Heart right ventricle (tissue), 16 donors: ENCODE measurements around the gene SLC30A2. TPM values are rescaled to one million over a fixed set of nuclear protein-coding genes. Genes with fewer than 3 reads are reported as not detected.

Experiments used
- ATAC-seq, 8 donors: fragments of 200-7000 bp; cut with Tn5 transposase; one replicate each; pipeline ENCODE4 v1.9.1; 2020; ENCODE audit warnings: mild to moderate bottlenecking in 8 of 8, moderate library complexity in 8 of 8, moderate number of reproducible peaks in 1 of 8
- DNase-seq, 2 donors: peaks; one replicate each; pipeline ENCODE4 v3.0.0-alpha.2; 2020
- H3K27ac ChIP-seq, 10 donors: fragments of 200-600 bp; sonication (generic) in 2 of 10; one replicate each; pipeline versions ENCODE4 v1.5.0 to v1.8.0; 2020 to 2022; ENCODE audit warnings: mild to moderate bottlenecking in 3 of 10
- H3K27me3 ChIP-seq, 7 donors: fragments of 200-600 bp; one replicate each; pipeline ENCODE4 v1.8.0; 2021 to 2022; ENCODE audit warnings: mild to moderate bottlenecking in 2 of 7
- H3K36me3 ChIP-seq, 9 donors: fragments of 200-600 bp; sonication (generic) in 1 of 9; one replicate each; pipeline versions ENCODE4 v1.5.0 to v1.8.0; 2020 to 2022; ENCODE audit warnings: mild to moderate bottlenecking in 2 of 9
- H3K4me1 ChIP-seq, 9 donors: fragments of 200-600 bp; sonication (generic) in 1 of 9; one replicate each; pipeline versions ENCODE4 v1.5.0 to v1.8.0; 2020 to 2022; ENCODE audit warnings: mild to moderate bottlenecking in 4 of 9
- H3K4me3 ChIP-seq, 10 donors: fragments of 200-600 bp; sonication (generic) in 2 of 10; one replicate each; pipeline versions ENCODE4 v1.5.0 to v1.8.0; 2020 to 2022; ENCODE audit warnings: mild to moderate bottlenecking in 7 of 10, moderate library complexity in 2 of 10
- H3K9me3 ChIP-seq, 11 donors: fragments of 200-600 bp in 10 of 11; sonication (generic) in 2 of 11; one replicate each; pipeline versions ENCODE4 v1.5.0 to v1.8.0; 2013 to 2022; ENCODE audit warnings: mild to moderate bottlenecking in 2 of 11, control low read depth in 1 of 11, moderate library complexity in 1 of 11
- WGBS, 2 donors: extraction: QIAGEN DNeasy Blood & Tissue Kit; methylation state at CpG; one replicate each; pipeline ENCODE4 v1.1.7; 2013; ENCODE audit warnings: inconsistent platforms in 1 of 2; 5-methylcytosine and 5-hydroxymethylcytosine counted together
- intact Hi-C, 10 donors: fragments of 100-400 bp; cut with DNase I; formaldehyde crosslinking; loops; one replicate each; pipeline versions ENCODE4 v1.11.1 to v1.14.2; 2022
- polyA plus RNA-seq, 2 donors: library from polyadenylated mRNA; stranded (reverse); fragments of 200-250 nt; gene quantifications; one replicate each; pipeline ENCODE4 v1.2.3, GENCODE V29; 2013
- total RNA-seq, 10 donors: library from RNA; stranded (reverse); fragmentation: NEBNext Ultra II Directional in 3 of 10; extraction: Animal tissue kit (Norgen Biotek cat#: 25700) in 3 of 10; gene quantifications; one replicate each; pipeline versions ENCODE4 v1.2.1 to v1.2.4, GENCODE V29; 2021 to 2023
- TF ChIP-seq, protein P1 (sequence below), 9 donors: fragments of 200-600 bp; sonication (generic) in 2 of 9; IDR thresholded peaks; one replicate each; pipeline versions ENCODE4 v1.5.0 to v1.8.0; 2021 to 2022; ENCODE audit warnings: antibody characterized with exemption in 9 of 9, mild to moderate bottlenecking in 5 of 9, moderate library complexity in 1 of 9
- donor health status: Arrhythmogenic right ventricular cardiomyopathy.
- donor health status: ischemic (EF 13 %, LVEDD 7.1; RV severe dilation, severe dysfunction).
- donor health status: healthy with polysubstance abuse.
- donor health status: DM: no; HTN: yes; CAD: no.
- donor health status: DM: no; HTN: no; CAD: no.
- donor health status: ischemic (EF 25% LVEDD 6.9; RV normal size, moderate dysfunction).
- donor health status: ischemic (EF 25% LVEDD 5.7; RV mildly dilated, moderate dysfunction).
- donor health status: healthy.
- donor health status: DM: yes; HTN: yes; CAD: no.
- donor health status: Ischemic cardiomyopathy.
- donor health status: ischemic (EF 35%, LVEDD 5.7; RV mildly dilated, moderate dysfunction).
- donor health status: nonischemic (EF 11% LVEDD 7.7; RV severe dilation, severe dysfunction).
- donor health status: DM: yes; HTN: yes; CAD: no.
- donor health status: PGD.
- donor health status: ischemic (EF 29% LVEDD 5.4; RV normal size, mild dysfunction).
- donor health status: nonischemic (EF 23%, LVEDD 6.1; RV moderate dilation, normal function).

Gene SLC30A2
- total and polyA plus RNA-seq, 12 donors = 0.97 to 14.4 (median 6.2) TPM

DNA sequence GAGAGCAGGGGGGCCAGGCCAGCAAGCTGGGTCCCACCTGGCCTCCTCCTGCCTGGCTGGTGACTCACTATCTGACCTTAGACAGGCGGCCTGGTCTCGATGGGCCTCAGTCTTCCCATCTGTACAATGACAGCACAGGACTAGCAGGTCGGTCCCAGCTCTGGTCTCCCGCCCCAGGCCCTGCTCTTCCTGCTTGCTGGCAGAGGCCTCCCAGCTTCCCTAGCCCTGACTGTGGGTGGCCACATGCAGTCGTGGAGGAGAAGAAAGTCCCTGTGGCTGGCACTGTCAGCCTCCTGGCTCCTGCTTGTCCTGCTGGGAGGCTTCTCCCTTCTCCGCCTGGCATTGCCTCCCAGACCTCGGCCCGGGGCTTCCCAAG, 23.5 kb downstream of the SLC30A2 start:
- 50 to 55% methylated on average over 8 of the region's 8 CpGs for WGBS, 2 donors
- no peak for DNase-seq
- Histone ChIP-seq H3K27ac (peak overlapping the region; percentile 34 to 97 (median 84)), H3K27me3 (no peaks in the 10 kb centered on the region), H3K4me1 (peaks cover 9 to 65% (median 38%) of the 10 kb centered on the region in 9 donors), H3K4me3 (peak overlapping the region in 5 of 10 donors; percentile 27 to 49 (median 38)), H3K36me3 (no peaks in the 10 kb centered on the region), H3K9me3 (no peaks in the 10 kb centered on the region)
- intact Hi-C loops = no loop called here
- TF ChIP-seq, protein P1, sequence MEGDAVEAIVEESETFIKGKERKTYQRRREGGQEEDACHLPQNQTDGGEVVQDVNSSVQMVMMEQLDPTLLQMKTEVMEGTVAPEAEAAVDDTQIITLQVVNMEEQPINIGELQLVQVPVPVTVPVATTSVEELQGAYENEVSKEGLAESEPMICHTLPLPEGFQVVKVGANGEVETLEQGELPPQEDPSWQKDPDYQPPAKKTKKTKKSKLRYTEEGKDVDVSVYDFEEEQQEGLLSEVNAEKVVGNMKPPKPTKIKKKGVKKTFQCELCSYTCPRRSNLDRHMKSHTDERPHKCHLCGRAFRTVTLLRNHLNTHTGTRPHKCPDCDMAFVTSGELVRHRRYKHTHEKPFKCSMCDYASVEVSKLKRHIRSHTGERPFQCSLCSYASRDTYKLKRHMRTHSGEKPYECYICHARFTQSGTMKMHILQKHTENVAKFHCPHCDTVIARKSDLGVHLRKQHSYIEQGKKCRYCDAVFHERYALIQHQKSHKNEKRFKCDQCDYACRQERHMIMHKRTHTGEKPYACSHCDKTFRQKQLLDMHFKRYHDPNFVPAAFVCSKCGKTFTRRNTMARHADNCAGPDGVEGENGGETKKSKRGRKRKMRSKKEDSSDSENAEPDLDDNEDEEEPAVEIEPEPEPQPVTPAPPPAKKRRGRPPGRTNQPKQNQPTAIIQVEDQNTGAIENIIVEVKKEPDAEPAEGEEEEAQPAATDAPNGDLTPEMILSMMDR (IDR thresholded peaks at IDR 0.05) = no peak
- ATAC-seq = peak in 4 of 8 donors; percentile 1 to 10 (median 1)

DNA sequence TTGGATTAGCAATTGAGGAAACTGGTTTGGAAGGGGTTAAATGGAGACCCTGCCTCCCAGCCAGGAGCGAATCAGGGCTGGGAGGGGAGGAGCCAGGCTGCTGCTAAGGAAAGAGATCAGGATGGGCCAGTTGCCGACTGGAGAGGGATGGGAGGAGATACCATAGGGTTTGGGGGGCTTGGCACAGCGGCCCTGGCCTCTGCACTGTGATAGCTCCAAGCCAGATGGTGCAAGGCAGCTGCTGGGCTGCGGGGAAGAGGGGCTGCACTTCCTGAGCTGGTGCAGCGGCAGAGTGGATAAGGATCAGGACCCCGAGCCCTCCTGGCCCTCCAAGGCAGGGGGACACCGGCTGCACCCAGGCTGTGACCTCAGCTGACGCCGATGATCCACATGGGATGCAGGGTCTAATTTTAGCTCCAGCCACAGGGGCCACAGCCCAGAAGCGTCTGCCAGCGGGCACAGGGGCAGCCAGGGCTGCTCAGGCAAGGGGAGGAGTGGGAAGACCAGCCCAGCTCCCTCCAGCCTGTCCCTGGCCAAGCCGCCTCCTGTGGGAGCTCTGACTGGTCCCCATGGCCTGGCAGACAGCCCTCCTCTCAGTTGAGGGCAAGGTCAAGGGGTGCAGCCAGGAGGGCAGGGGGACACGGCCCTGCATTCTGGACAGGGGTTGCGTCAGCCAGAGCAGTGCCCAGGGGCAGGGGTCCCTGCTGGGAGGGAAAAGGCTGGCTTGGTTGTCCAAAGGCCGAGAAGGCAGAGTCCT, 24.1 kb downstream of the SLC30A2 start, which contains the start of gene EXTL1:
Gene EXTL1, plus strand, starts transcription at position 129 of the 757 bp plus-strand sequence. CDS start 872 bp downstream, outside the sequence.
- TF ChIP-seq, protein P1 (IDR thresholded peaks at IDR 0.05) = no peak
- ATAC-seq (peak; percentile 79 to 89 (median 82)), DNase-seq (peak; percentile 77 to 79)
- Histone ChIP-seq H3K27me3 (no peaks in the 10 kb centered on the region), H3K4me3 (peak within 1 kb of the TSS in 7 of 10 donors; percentile 26 to 49 (median 45)), H3K27ac (peak within 1 kb of the TSS; percentile 58 to 97 (median 84)), H3K36me3 (no peaks in the 10 kb centered on the region), H3K9me3 (no peaks in the 10 kb centered on the region), H3K4me1 (peaks cover 9 to 71% (median 44%) of the 10 kb centered on the region in 9 donors)
- intact Hi-C loops = no loop called here
- 17 to 28% methylated on average over 15 of the region's 15 CpGs for WGBS, 2 donors

- ATAC-seq (peak in 6 of 8 donors; percentile 1 to 20 (median 11)), DNase-seq (no peak)
- TF ChIP-seq, protein P1 (IDR thresholded peaks at IDR 0.05) = no peak
- Histone ChIP-seq H3K9me3 (no peaks in the 10 kb centered on the region), H3K36me3 (no peaks in the 10 kb centered on the region), H3K4me3 (peak overlapping the region in 6 of 10 donors; percentile 29 to 49 (median 46)), H3K27me3 (no peaks in the 10 kb centered on the region), H3K4me1 (peaks cover 9 to 78% (median 48%) of the 10 kb centered on the region in 9 donors), H3K27ac (peak overlapping the region; percentile 44 to 97 (median 84))
- intact Hi-C loops = no loop called here
- 35 to 49% methylated on average over 6 of the region's 6 CpGs for WGBS, 2 donors
Measured at GRCh38 chr1:26020941-26021646, 24.8 kb downstream of the SLC30A2 start.

GRCh38 chr1:26020330-26020768, 25.6 kb downstream of the SLC30A2 start:
- Histone ChIP-seq H3K36me3 (no peaks in the 10 kb centered on the region), H3K4me1 (peaks cover 9 to 82% (median 48%) of the 10 kb centered on the region in 9 donors), H3K27ac (peak overlapping the region; percentile 44 to 97 (median 84)), H3K27me3 (no peaks in the 10 kb centered on the region), H3K4me3 (peak overlapping the region in 6 of 10 donors; percentile 29 to 49 (median 46)), H3K9me3 (no peaks in the 10 kb centered on the region)
- DNase-seq (peak in 1 of 2 donors; percentile 73), ATAC-seq (peak; percentile 5 to 72 (median 52))
- intact Hi-C loops = no loop called here
- TF ChIP-seq, protein P1 (IDR thresholded peaks at IDR 0.05) = no peak
- 23 to 44% methylated on average over 6 of the region's 6 CpGs for WGBS, 2 donors
